Ishikawa (cell line): ENCODE measurements around the gene CPPED1.

Source experiments
- CEBPB ChIP-seq: IDR thresholded peaks from 2 replicates; pipeline ENCODE4 v1.6.1; 2012
- YY1 ChIP-seq: IDR thresholded peaks from 2 replicates; pipeline ENCODE4 v1.6.1; 2012; ENCODE audit warnings: low read depth
- ZBTB7A ChIP-seq: IDR thresholded peaks from 2 replicates; pipeline ENCODE4 v1.6.1; 2012; ENCODE audit warnings: low read depth

DNA sequence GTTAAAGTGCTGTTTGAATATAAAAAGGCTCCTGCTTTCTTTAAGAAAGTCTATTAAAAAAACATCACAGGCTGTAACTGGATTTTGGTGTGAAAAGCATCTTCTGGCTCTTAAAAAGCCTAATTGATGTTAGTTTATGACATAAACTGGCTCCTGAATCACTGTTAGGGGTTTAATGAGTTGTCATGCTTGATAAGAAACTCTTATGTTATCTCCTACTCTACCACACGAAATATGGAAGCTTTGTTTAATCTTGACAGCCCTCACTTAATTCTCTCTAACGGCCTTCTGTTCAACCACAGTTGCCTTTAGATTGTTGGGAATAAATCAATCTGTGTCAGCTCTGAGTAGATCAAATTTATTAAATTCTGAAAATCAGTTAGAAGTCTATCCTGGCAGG lies 51.5 kb downstream of the CPPED1 start:
- TF ChIP-seq CEBPB (no peak), YY1 (no peak), ZBTB7A (no peak)
